ENCODE results near the gene EFHD2. TPM values are rescaled to one million over a fixed set of nuclear protein-coding genes. Genes with fewer than 3 reads are reported as not detected.
"Not testable (repeated sequence)": the region's sequence is repeated elsewhere in the genome, so short reads cannot be mapped to it uniquely, and the experiment has no call there.

EFHD2 gene
- total RNA-seq, 1 donor from 2014 or later: 23.0 TPM

GRCh38 chr1:15427280-15427666 is 17.6 kb downstream of the EFHD2 start:
- no peaks in the 10 kb centered on the region for H3K9me3 Mint-ChIP-seq
- no peak overlapping the region for H3K4me3 Mint-ChIP-seq
- H3K36me3 Mint-ChIP-seq (ENCODE audit: low read depth): no peaks in the 10 kb centered on the region
- no peaks in the 10 kb centered on the region for H3K27me3 Mint-ChIP-seq (ENCODE audit: low read depth)
- DNase-seq (ENCODE audit: low read depth, low spot score): no peak
- no peak overlapping the region for H3K27ac Mint-ChIP-seq (ENCODE audit: unreplicated experiment)
- peaks cover 11% of the 10 kb centered on the region for H3K4me1 Mint-ChIP-seq
- TF ChIP-seq CTCF (conservative IDR thresholded peaks at IDR 0.05): no peak

- H3K27ac Mint-ChIP-seq (ENCODE audit: unreplicated experiment); H3K27me3 Mint-ChIP-seq (ENCODE audit: low read depth); H3K36me3 Mint-ChIP-seq (ENCODE audit: low read depth); H3K4me3 Mint-ChIP-seq; H3K9me3 Mint-ChIP-seq; DNase-seq (ENCODE audit: low read depth, low spot score): not testable (repeated sequence)
- H3K4me1 Mint-ChIP-seq: peaks cover 11% of the 10 kb centered on the region
Measured at GRCh38 chr1:15428252-15428651, 18.6 kb downstream of the EFHD2 start.

GRCh38 chr1:15428815-15429435 is 19.2 kb downstream of the EFHD2 start:
- Mint-ChIP-seq H3K9me3 (no peaks in the 10 kb centered on the region), H3K36me3 (ENCODE audit: low read depth) (no peaks in the 10 kb centered on the region), H3K27me3 (ENCODE audit: low read depth) (no peaks in the 10 kb centered on the region), H3K27ac (ENCODE audit: unreplicated experiment) (no peak overlapping the region), H3K4me3 (no peak overlapping the region), H3K4me1 (peaks cover 11% of the 10 kb centered on the region)
- TF ChIP-seq CTCF (conservative IDR thresholded peaks at IDR 0.05): no peak
- no peak for DNase-seq (ENCODE audit: low read depth, low spot score)

GRCh38 chr1:15429701-15430149 is 20.0 kb downstream of the EFHD2 start:
- Mint-ChIP-seq H3K9me3 (no peaks in the 10 kb centered on the region), H3K27me3 (ENCODE audit: low read depth) (no peaks in the 10 kb centered on the region), H3K4me3 (no peak overlapping the region), H3K4me1 (peaks cover 9% of the 10 kb centered on the region), H3K36me3 (ENCODE audit: low read depth) (no peaks in the 10 kb centered on the region), H3K27ac (ENCODE audit: unreplicated experiment) (peak overlapping the region; percentile 43)
- TF ChIP-seq CTCF (conservative IDR thresholded peaks at IDR 0.05): no peak
- DNase-seq (ENCODE audit: low read depth, low spot score): no peak

GRCh38 chr1:15430787-15431570 is 21.3 kb downstream of the EFHD2 start:
- Mint-ChIP-seq H3K27ac (ENCODE audit: unreplicated experiment) (no peak overlapping the region), H3K4me3 (no peak overlapping the region)

More at GRCh38 chr1:15430787-15431570, 21.3 kb downstream of the EFHD2 start:
- Mint-ChIP-seq H3K4me1 (peaks cover 8% of the 10 kb centered on the region), H3K9me3 (no peaks in the 10 kb centered on the region), H3K36me3 (ENCODE audit: low read depth) (no peaks in the 10 kb centered on the region), H3K27me3 (ENCODE audit: low read depth) (no peaks in the 10 kb centered on the region)
- TF ChIP-seq CTCF (conservative IDR thresholded peaks at IDR 0.05): peak; percentile 95
- peak; percentile 93 for DNase-seq (ENCODE audit: low read depth, low spot score)
